Middle frontal gyrus (tissue), 1 donor: ENCODE results near the gene VDAC1.
"Not testable (repeated sequence)": the region's sequence is repeated elsewhere in the genome, so short reads cannot be mapped to it uniquely, and the experiment has no call there.

Experiments used
- DNase-seq: peaks from one replicate; pipeline ENCODE4 v3.0.0-alpha.2; 2015; ENCODE audit warnings: low spot score; ENCODE audit errors: extremely low spot score

VDAC1 gene

GRCh38 chr5:133995883-133996563, 8.8 kb downstream of the VDAC1 start:
- DNase-seq, result no peak

DNA sequence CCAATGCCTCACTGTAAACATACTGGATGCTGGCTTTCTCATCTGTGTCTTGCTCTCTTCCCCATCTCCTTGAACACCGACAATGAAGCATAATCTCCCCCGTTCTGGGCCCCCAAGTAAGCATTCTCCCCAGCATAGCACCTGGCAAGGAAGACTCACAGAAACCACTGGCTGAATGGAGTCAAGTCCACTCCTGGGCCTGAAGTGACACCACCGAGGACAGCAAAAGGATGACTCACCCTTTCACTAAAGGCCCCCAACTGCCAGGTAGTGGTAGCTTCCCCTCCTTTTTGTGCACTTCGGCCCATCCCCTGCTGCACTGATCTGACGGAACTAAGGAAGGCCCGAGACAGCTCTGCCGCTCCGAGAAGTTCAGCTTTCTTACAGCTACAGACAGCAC, 9.4 kb downstream of the VDAC1 start:
- DNase-seq, result no peak

DNA sequence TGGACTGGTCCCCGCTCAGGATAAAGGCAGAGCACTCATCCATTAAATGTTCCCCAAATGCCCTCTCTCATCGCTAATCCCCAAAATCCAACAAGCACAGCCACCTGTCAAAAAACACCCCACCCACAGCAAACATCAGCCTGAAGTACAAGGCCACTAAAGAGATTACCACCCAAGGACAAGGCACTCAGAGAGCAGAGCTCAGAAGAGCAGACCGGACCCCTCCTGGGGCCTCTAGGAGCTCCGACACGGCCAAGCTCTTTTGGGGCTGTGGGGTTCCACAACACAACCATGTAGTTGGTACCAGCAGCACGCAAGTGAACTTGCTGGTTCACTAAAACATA, 9.8 kb downstream of the VDAC1 start:
- DNase-seq, result no peak

DNA sequence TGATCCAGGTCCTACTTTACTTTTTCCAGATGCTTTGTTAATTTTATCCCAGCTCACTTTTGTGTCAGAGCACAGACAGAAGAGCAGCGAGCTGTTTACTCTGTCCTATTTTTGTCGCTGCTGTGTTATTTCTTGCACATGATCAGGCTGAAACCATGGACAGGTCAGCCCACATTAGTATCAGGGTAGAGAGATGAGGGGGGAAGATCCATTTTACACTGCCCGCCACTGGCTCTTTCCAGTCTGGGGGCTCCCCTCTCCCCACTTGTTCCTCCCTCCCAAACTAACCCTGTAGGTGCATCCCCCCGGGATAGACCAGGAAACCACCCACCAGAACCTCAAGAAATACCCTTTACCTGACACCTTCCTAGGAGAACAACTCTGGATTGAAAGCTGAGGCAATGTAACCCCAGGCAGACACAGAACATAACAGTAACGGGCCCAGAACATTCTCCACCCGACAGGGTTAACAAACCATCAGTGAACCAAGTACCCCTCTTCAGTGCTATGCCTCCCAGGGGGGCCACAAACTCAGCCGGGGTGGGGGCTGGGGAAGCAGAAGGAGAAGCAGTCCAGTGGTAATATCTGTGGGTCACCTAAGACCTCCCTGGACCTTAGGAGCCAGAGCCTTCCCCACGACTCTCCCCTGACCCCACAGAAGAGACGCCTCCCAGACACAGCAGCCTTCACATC, 10.3 kb downstream of the VDAC1 start:
- DNase-seq, result no peak

GRCh38 chr5:133993185-133993936, 11.4 kb downstream of the VDAC1 start:
- no peak for DNase-seq

GRCh38 chr5:133992429-133993155, 12.2 kb downstream of the VDAC1 start:
- no peak for DNase-seq

DNA sequence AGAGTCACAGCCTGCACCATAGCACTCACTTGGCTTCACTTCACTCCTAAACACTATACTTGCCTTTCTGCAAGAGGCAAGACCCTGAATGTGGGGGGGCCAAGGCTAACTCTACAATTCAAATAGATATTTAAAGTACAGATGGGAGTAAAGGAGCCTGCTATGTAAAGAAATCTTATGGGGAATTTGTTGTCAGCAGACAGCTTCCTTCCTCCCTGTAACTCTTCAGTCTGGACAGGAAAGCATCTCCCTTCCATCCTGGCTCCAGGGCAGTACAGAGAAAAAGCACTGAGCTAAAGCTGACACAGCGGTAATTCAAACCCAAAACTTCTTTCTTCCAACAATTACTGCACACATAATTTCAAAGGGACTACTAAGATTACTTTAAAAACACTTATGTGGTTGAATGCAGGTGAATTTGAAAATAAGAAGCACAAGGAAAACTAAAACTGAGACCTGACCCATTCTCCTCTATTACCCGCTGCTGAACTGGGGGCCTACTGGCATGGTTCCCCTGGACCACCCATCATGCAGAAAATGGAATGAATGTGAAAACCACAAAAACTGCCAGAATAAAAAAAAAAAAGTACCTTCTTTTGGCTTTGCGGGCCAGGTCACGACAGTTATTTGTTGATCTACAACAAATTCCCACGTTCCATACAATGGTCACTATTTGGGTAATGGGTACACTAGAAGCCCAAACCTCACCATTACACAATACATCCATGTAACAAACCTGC, 13.4 kb downstream of the VDAC1 start:
- DNase-seq, result no peak

DNA sequence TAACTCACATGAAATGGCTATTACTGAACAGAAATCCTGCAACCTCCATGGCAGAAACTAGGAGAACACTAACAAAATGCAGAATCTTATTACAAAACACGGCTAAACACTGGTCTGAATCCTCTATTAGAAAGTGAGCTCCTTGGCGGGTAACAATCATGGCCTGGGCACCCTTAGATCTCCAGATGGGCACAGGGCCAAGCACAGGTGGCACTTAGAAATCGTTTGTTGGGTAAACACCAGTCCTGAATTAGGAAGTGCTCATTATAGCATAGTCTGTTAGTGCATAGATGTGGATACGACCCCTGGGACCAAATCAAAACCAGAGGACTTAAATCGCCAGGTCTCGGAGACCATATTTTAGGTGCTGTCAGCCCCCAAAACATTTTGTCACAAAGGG, 14.4 kb downstream of the VDAC1 start:
- no peak for DNase-seq

GRCh38 chr5:133985540-133986180, 19.1 kb downstream of the VDAC1 start:
- DNase-seq, result no peak

- DNase-seq, result no peak
Observed at GRCh38 chr5:133983674-133984073, 21.1 kb downstream of the VDAC1 start.

DNA sequence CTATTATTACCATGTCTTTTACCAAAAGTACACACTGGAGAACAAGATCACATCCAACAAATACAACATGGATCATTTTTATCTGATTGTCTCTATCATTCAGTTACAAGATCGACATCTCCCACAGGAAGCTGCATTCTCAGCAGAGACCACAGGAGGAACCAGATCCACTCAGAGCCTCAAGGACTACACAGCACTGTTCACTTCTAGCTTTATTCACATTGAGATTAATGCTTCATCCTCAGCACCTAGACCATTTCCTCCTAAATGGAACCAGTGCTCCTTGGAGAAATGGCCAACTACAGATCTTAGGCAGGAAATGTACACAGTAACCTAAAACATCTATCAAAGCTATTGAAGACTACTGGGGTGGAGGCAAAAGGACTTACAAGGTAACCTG, 23.1 kb downstream of the VDAC1 start:
- no peak for DNase-seq

- DNase-seq, result no peak
Observed at GRCh38 chr5:133980652-133981051, 24.1 kb downstream of the VDAC1 start.

- DNase-seq, result no peak
Observed at GRCh38 chr5:133978943-133979342, 25.8 kb downstream of the VDAC1 start.

DNA sequence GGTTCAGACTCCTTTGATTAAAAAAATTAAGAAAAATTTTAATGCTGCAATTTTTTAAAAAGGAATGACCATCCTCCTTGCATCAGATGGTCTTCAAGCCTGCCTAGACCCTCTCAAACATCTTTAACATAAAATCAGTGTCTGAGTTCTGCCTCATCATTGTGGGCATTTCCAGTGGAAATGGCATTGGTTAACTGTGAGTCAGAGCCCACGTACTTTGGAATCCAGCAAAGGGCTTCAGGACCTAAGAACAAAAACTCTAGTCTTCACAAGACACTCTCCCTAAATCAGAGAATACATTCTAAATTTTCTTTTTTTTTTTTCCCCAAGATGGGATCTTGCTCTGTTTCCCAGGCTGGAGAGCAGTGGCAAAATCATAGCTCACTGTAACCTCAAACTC, 26.9 kb downstream of the VDAC1 start:
- no peak for DNase-seq

DNA sequence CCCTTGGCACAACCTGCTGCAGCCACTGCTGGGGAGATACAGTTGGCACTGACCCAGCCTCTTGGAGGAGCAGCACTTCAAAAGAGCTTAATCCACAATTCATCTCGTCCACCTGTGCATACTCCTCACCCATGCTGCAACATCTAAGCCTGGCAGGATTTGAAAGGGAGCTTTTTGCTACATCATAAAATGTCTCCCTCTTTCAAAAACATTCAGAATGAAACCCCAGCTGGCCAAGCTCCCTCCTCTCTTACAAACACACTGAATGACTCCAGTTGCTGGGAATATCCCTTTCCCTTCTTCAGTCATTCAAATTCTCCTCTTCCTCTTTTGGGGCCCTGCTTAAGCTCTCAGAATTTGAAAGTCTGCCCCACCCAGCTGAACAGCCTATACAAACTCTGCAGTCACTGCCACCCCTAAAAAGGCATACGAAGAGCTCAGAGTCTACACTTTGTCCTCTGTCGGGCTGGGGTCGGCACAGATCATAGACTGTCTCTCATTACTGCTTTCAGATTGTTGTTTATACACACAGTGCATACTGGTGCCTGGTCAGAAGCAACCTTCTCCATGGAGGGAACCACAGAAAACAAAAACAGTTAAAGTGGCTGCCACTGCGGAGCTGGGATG, 27.5 kb downstream of the VDAC1 start:
- no peak for DNase-seq

GRCh38 chr5:133975546-133975945, 29.2 kb downstream of the VDAC1 start:
- not testable (repeated sequence) for DNase-seq

GRCh38 chr5:133974142-133974541, 30.6 kb downstream of the VDAC1 start:
- DNase-seq, result no peak

DNA sequence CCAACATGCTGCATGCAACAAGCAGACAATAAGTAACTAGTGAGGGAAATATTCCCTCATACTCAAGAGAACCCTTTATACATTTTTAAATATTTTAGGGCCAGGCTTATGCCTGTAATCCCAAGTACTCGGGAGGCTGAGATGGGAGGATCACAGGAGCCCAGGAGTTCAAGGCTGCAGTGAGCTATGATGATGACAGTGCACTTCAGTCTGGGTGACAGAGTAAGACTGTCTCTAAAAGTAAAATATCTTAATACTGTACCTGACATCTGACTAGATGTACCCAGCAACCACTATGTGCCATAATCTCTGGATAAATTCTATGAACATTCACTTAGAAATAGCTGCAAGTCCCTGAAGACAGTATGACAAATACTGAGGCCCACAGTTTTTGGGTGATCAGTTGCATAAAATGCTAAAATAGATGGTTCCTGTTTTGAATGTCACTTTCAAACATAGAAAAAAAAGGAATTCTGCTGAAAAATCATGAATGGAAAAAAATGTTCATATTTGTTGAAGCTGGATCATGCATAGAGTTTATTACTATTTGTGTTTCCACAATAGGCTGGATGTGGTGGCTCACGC, 34.4 kb downstream of the VDAC1 start:
- DNase-seq, result no peak

DNA sequence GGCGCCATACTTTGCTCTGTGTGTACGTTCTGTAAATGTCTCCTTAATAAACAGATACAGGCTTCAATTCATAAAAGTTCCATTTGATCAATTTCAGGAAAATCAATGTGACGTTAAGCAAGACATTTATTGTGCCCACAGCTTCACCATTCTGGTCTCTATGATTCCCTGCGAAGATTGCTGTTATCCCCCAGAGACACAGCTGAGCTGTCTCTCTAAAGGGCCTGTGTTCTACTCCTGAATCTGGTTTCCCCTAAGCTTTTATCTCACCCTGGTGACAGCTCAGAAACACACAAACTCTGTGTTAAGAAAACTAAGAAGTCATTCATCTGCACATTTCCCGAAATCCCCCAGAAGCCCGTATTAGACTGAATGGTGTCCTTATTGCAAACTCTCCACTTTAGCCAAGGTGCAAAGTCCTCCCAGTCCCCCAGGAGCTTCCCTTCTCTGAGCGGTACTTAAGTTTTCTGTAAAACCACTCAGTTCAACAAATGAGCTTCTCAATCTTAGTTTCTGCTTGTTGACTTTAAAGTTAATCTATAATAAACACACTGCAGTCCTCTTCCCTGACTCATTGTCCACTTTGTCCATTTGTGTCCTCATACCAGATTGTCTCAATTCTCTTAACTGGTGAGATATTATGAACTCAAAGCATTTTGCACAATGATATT, 35.0 kb downstream of the VDAC1 start:
- DNase-seq, result no peak
